K562 (cell line): Measurements from ENCODE around the gene GFOD1.

ENCODE experiments used
- COPS2 ChIP-seq: fragments of 450-650 bp; conservative IDR thresholded peaks from 2 replicates; pipeline ENCODE4 v1.6.1; 2016; ENCODE audit warnings: mild to moderate bottlenecking, moderate library complexity
- CTCFL ChIP-seq: IDR thresholded peaks from 2 replicates; pipeline ENCODE4 v1.6.1; 2011; ENCODE audit warnings: borderline replicate concordance, low read depth, mild to moderate bottlenecking, moderate library complexity, low read length; ENCODE audit not compliant: insufficient read depth, poor library complexity, severe bottlenecking
- E2F6 ChIP-seq, 2 experiments: IDR thresholded peaks; 2 replicates each; pipeline ENCODE4 v1.6.1; 2011; ENCODE audit warnings: borderline replicate concordance in 1 of 2, control low read depth in 1 of 2, low read depth in 1 of 2, low read length in 1 of 2, mild to moderate bottlenecking in 1 of 2, mixed read lengths in 1 of 2, moderate library complexity in 1 of 2; ENCODE audit not compliant: insufficient read depth in 1 of 2, insufficient read length in 1 of 2, poor library complexity in 1 of 2, severe bottlenecking in 1 of 2; ENCODE audit errors: extremely low read depth in 1 of 2
- HNRNPK ChIP-seq: fragments of 200-400 bp; formaldehyde crosslinking; IDR thresholded peaks from one replicate; pipeline ENCODE4 v1.6.1; 2018; ENCODE audit warnings: mild to moderate bottlenecking, low read depth, low read length; ENCODE audit not compliant: poor library complexity, severe bottlenecking
- MAFG ChIP-seq: fragments of 450-650 bp; conservative IDR thresholded peaks from 2 replicates; pipeline ENCODE4 v1.6.1; 2016; ENCODE audit warnings: missing genetic modification characterization, missing compliant biosample characterization
- POLR2AphosphoS5 ChIP-seq: IDR thresholded peaks from 2 replicates; pipeline ENCODE4 v1.6.1; 2011; ENCODE audit warnings: mild to moderate bottlenecking, low read depth, low read length, moderate library complexity; ENCODE audit not compliant: control insufficient read depth, insufficient read depth
- RBBP5 ChIP-seq: fragments of 200-600 bp; sonication (generic); IDR thresholded peaks from 2 replicates; pipeline ENCODE4 v1.6.1; 2012; ENCODE audit warnings: borderline replicate concordance, mild to moderate bottlenecking, low read length, control low read depth, inconsistent platforms; ENCODE audit not compliant: insufficient read depth, poor library complexity, severe bottlenecking
- TAF1 ChIP-seq: IDR thresholded peaks from 2 replicates; pipeline ENCODE4 v1.6.1; 2011; ENCODE audit warnings: mild to moderate bottlenecking, low read length, moderate library complexity; ENCODE audit not compliant: insufficient read depth, control insufficient read depth, severe bottlenecking; ENCODE audit errors: extremely low read depth
- U2AF1 ChIP-seq: fragments of 200-400 bp; formaldehyde crosslinking; optimal IDR thresholded peaks from 2 replicates; pipeline ENCODE3; 2017; ENCODE audit warnings: mild to moderate bottlenecking, low read depth, low read length, moderate library complexity
- ZFX ChIP-seq: sonication (generic); formaldehyde crosslinking; IDR thresholded peaks from 2 replicates; pipeline ENCODE4 v1.8.0; 2022; ENCODE audit warnings: mild to moderate bottlenecking, missing genetic modification reagents, moderate library complexity
- ZNF274 ChIP-seq: IDR thresholded peaks from 2 replicates; pipeline ENCODE4 v1.6.1; 2011; ENCODE audit warnings: low read depth, mild to moderate bottlenecking, low read length, moderate library complexity, borderline replicate concordance
- ZSCAN29 ChIP-seq: fragments of 450-650 bp; IDR thresholded peaks from 2 replicates; pipeline ENCODE4 v1.6.1; 2017
- TF ChIP-seq, protein P1 (sequence below), 3 experiments: IDR thresholded peaks in 2 of 3; conservative IDR thresholded peaks in 1 of 3; 2 replicates each; pipeline ENCODE4 v1.5.1; 2011 to 2012; ENCODE audit warnings: low read length in 3 of 3, mild to moderate bottlenecking in 3 of 3, control low read depth in 2 of 3, improper control_type of control experiment in 1 of 3, inconsistent platforms in 1 of 3, low read depth in 1 of 3, mixed read lengths in 1 of 3, moderate library complexity in 1 of 3; ENCODE audit not compliant: insufficient read depth in 2 of 3
- TF ChIP-seq, protein P2 (sequence below): sonication (generic); formaldehyde crosslinking; IDR thresholded peaks from 2 replicates; pipeline ENCODE4 v1.8.1; 2023; ENCODE audit warnings: mild to moderate bottlenecking, missing genetic modification reagents

DNA sequence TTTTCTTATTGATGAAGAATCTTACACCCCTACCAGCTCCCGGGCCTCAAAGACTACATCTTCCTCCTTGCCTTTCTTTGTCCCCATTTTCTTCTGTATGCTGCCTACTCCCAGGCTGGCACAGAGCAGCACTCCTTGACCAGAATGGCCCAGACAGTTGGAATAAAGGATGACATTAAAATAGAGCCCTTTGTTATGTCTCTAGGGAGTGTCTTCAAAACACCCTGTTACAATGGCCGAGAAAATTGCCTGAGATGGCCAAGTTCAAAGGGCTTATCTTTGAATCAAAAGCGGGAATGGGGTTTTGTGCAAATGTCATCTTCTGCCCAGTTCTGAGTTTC, 80.1 kb downstream of the GFOD1 start:
- TF ChIP-seq E2F6 (IDR thresholded peaks at IDR 0.05; ENCODE audit: borderline replicate concordance in 1 of 2, extremely low read depth in 1 of 2, insufficient read depth in 1 of 2, insufficient read length in 1 of 2, low read depth in 1 of 2, low read length in 1 of 2, poor library complexity in 1 of 2, severe bottlenecking in 1 of 2) (no peak), CTCFL (no peak), RBBP5 (no peak), TAF1 (no peak), MAFG (tag) (no peak), U2AF1 (no peak), ZNF274 (no peak), ZFX (CRISPR knock-in tag) (no peak), POLR2AphosphoS5 (no peak), COPS2 (no peak), HNRNPK (no peak), ZSCAN29 (no peak)
- TF ChIP-seq, protein P1, sequence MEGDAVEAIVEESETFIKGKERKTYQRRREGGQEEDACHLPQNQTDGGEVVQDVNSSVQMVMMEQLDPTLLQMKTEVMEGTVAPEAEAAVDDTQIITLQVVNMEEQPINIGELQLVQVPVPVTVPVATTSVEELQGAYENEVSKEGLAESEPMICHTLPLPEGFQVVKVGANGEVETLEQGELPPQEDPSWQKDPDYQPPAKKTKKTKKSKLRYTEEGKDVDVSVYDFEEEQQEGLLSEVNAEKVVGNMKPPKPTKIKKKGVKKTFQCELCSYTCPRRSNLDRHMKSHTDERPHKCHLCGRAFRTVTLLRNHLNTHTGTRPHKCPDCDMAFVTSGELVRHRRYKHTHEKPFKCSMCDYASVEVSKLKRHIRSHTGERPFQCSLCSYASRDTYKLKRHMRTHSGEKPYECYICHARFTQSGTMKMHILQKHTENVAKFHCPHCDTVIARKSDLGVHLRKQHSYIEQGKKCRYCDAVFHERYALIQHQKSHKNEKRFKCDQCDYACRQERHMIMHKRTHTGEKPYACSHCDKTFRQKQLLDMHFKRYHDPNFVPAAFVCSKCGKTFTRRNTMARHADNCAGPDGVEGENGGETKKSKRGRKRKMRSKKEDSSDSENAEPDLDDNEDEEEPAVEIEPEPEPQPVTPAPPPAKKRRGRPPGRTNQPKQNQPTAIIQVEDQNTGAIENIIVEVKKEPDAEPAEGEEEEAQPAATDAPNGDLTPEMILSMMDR (IDR thresholded peaks at IDR 0.05 in 2 of 3, conservative IDR thresholded peaks at IDR 0.05 in 1 of 3; ENCODE audit: insufficient read depth in 2 of 3, low read depth in 1 of 3, low read length in 3 of 3) = no peak
- TF ChIP-seq, protein P2, sequence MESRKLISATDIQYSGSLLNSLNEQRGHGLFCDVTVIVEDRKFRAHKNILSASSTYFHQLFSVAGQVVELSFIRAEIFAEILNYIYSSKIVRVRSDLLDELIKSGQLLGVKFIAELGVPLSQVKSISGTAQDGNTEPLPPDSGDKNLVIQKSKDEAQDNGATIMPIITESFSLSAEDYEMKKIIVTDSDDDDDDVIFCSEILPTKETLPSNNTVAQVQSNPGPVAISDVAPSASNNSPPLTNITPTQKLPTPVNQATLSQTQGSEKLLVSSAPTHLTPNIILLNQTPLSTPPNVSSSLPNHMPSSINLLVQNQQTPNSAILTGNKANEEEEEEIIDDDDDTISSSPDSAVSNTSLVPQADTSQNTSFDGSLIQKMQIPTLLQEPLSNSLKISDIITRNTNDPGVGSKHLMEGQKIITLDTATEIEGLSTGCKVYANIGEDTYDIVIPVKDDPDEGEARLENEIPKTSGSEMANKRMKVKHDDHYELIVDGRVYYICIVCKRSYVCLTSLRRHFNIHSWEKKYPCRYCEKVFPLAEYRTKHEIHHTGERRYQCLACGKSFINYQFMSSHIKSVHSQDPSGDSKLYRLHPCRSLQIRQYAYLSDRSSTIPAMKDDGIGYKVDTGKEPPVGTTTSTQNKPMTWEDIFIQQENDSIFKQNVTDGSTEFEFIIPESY (CRISPR knock-in tag) = no peak
